ENCODE data around the gene VTA1. TPM values are rescaled to one million over a fixed set of nuclear protein-coding genes. Genes with fewer than 3 reads are reported as not detected.
A peak's percentile ranks its signal among the peaks of the same experiment; 100 is the strongest.
"Not testable (repeated sequence)": the region's sequence is repeated elsewhere in the genome, so short reads cannot be mapped to it uniquely, and the experiment has no call there.

The VTA1 gene
- total and polyA plus RNA-seq, 2 of the 4 experiments (the other 2 are of a cell fraction): 60.9 to 120 TPM

- H3K36me3 ChIP-seq (ENCODE audit: control insufficient read depth, insufficient read depth, low read length); H4K20me1 ChIP-seq (ENCODE audit: insufficient read depth, low read length); H2AK5ac ChIP-seq (ENCODE audit: low read depth, low read length); intact Hi-C loops (cut with micrococcal nuclease); H2BK15ac ChIP-seq (ENCODE audit: low read depth, low read length); H3K4ac ChIP-seq (ENCODE audit: low read depth, low read length); H3K4me3 ChIP-seq (ENCODE audit: insufficient read depth, low read depth, low read length); H2BK20ac ChIP-seq (ENCODE audit: low read depth, low read length); H3K56ac ChIP-seq (ENCODE audit: extremely low read depth, insufficient read depth, low read length); dilution Hi-C loops (cut with HindIII; ENCODE audit: low sequenced_read_pairs, unreplicated experiment); H3K4me1 ChIP-seq (ENCODE audit: control insufficient read depth, insufficient read depth, low read length); H4K91ac ChIP-seq (ENCODE audit: insufficient read depth, low read depth, low read length); in situ Hi-C loops (cut with MboI; ENCODE audit: low sequenced_read_pairs); H2AFZ ChIP-seq (replicated peaks; ENCODE audit: low read length, poor library complexity); H3K14ac ChIP-seq (replicated peaks; ENCODE audit: low read depth, low read length); H3K18ac ChIP-seq (ENCODE audit: low read depth, low read length); H4K5ac ChIP-seq (ENCODE audit: low read depth, low read length); POLR2A ChIA-PET (ENCODE audit: unreplicated experiment); H3K9ac ChIP-seq (ENCODE audit: low read depth, low read length); ATAC-seq (ENCODE audit: low read depth); H3K9me1 ChIP-seq (ENCODE audit: insufficient read depth, low read length); H3K4me2 ChIP-seq (ENCODE audit: low read depth, low read length); H3K9me3 ChIP-seq (ENCODE audit: control insufficient read depth, insufficient read depth, low read length); BruUV-seq (replicated peaks); DNase-seq; H3K27ac ChIP-seq (ENCODE audit: insufficient read depth, low read length); H2AK9ac ChIP-seq (replicated peaks; ENCODE audit: low read depth, low read length, poor library complexity); H3K23ac ChIP-seq (ENCODE audit: low read depth, low read length); H4K8ac ChIP-seq (ENCODE audit: low read depth in 2 of 2, low read length in 2 of 2); H3K27me3 ChIP-seq (ENCODE audit: control insufficient read depth, insufficient read depth, low read length); H2BK120ac ChIP-seq (ENCODE audit: low read depth, low read length): not testable (repeated sequence)
- Histone ChIP-seq H3K79me1 (ENCODE audit: low read depth in 1 of 2, low read length in 2 of 2) (peaks cover 10 to 40% of the 10 kb centered on the region in 2 experiments), H2BK5ac (ENCODE audit: low read depth, low read length, poor library complexity, severe bottlenecking) (peak overlapping the region; percentile 19)
- 100% methylated on average over 1 of the region's 4 CpGs; no CpG with 5 or more reads in 1 of the 2 experiments for WGBS, 2 experiments (ENCODE audit: extremely low coverage in 2 of 2, insufficient read length in 1 of 2)
- CTCF ChIA-PET: interaction anchor here (1.2 kb wide), 1 partner anchor 15 kb away, joined by 3 read pairs; no protein-coding TSS in a partner anchor
Observed at GRCh38 chr6:142156758-142157068, 9.7 kb downstream of the VTA1 start.

Data from IMR-90 (cell line).